K562 (cell line): ENCODE measurements around the gene FGF21. TPM values are rescaled to one million over a fixed set of nuclear protein-coding genes. Genes with fewer than 3 reads are reported as not detected.

Experiments used
- BDP1 ChIP-seq: IDR thresholded peaks from 3 replicates; pipeline ENCODE4 v1.6.1; 2011; ENCODE audit not compliant: insufficient read length, insufficient read depth
- DACH1 ChIP-seq: fragments of 450-650 bp; IDR thresholded peaks from 2 replicates; pipeline ENCODE4 v1.6.1; 2018; ENCODE audit not compliant: partially characterized antibody
- DNMT1 ChIP-seq: fragments of 450-650 bp; IDR thresholded peaks from 2 replicates; pipeline ENCODE4 v1.6.1; 2016; ENCODE audit warnings: antibody characterized with exemption, mild to moderate bottlenecking
- E2F8 ChIP-seq: fragments of 450-650 bp; IDR thresholded peaks from 2 replicates; pipeline ENCODE4 v1.7.1; 2018; ENCODE audit warnings: mild to moderate bottlenecking, low read depth; ENCODE audit not compliant: partially characterized antibody
- FOXM1 ChIP-seq, 2 experiments: fragments of 450-650 bp in 1 of 2; sonication (generic) in 1 of 2; formaldehyde crosslinking in 1 of 2; IDR thresholded peaks; 2 replicates each; pipeline versions ENCODE4 v1.6.1 to v1.9.0; 2017 to 2022; ENCODE audit warnings: low read depth in 2 of 2, mild to moderate bottlenecking in 2 of 2, missing genetic modification reagents in 1 of 2, moderate library complexity in 1 of 2
- GTF2A2 ChIP-seq: IDR thresholded peaks from 2 replicates; pipeline ENCODE4 v1.6.1; 2016; ENCODE audit warnings: mild to moderate bottlenecking, missing genetic modification characterization, missing compliant biosample characterization
- HOXB6 ChIP-seq: fragments of 250-450 bp; sonication (Bioruptor Pico); IDR thresholded peaks from 2 replicates; pipeline ENCODE4 v1.5.1; 2022; ENCODE audit warnings: mild to moderate bottlenecking, borderline replicate concordance
- MTA2 ChIP-seq: fragments of 450-650 bp; IDR thresholded peaks from 2 replicates; pipeline ENCODE4 v1.6.1; 2016; ENCODE audit warnings: low read depth
- NCOR1 ChIP-seq: fragments of 450-650 bp; IDR thresholded peaks from 2 replicates; pipeline ENCODE4 v1.6.1; 2016; ENCODE audit warnings: mild to moderate bottlenecking, moderate library complexity
- NFIX ChIP-seq: fragments of 250-450 bp; sonication (Bioruptor Pico); IDR thresholded peaks from 2 replicates; pipeline ENCODE4 v1.4.0; 2020; ENCODE audit warnings: low read depth, mild to moderate bottlenecking, moderate library complexity
- PREB ChIP-seq: sonication (generic); formaldehyde crosslinking; IDR thresholded peaks from 2 replicates; pipeline ENCODE4 v1.8.1; 2023; ENCODE audit warnings: mild to moderate bottlenecking, missing genetic modification reagents
- TCF3 ChIP-seq: sonication (generic); formaldehyde crosslinking; IDR thresholded peaks from 2 replicates; pipeline ENCODE4 v1.4.0; 2020; ENCODE audit warnings: mild to moderate bottlenecking, missing genetic modification reagents
- THRA ChIP-seq: fragments of 450-650 bp; IDR thresholded peaks from 2 replicates; pipeline ENCODE4 v1.6.1; 2017; ENCODE audit warnings: mild to moderate bottlenecking, moderate library complexity
- YBX1 ChIP-seq: fragments of 450-650 bp; IDR thresholded peaks from 2 replicates; pipeline ENCODE4 v1.7.1; 2016; ENCODE audit warnings: mild to moderate bottlenecking
- ZBTB8A ChIP-seq: fragments of 450-650 bp; IDR thresholded peaks from 2 replicates; pipeline ENCODE4 v1.6.1; 2018; ENCODE audit warnings: mild to moderate bottlenecking, moderate library complexity; ENCODE audit not compliant: partially characterized antibody
- ZNF143 ChIP-seq: sonication (generic); formaldehyde crosslinking; IDR thresholded peaks from 2 replicates; pipeline ENCODE4 v1.9.0; 2022; ENCODE audit warnings: mild to moderate bottlenecking, missing genetic modification reagents
- ZNF354B ChIP-seq: fragments of 250-450 bp; sonication (Bioruptor Pico); IDR thresholded peaks from 2 replicates; pipeline ENCODE4 v1.4.0; 2020
- ZNF41 ChIP-seq: fragments of 250-450 bp; sonication (Bioruptor Pico); conservative IDR thresholded peaks from 2 replicates; pipeline ENCODE4 v1.4.0; 2020; ENCODE audit warnings: mild to moderate bottlenecking
- ZNF449 ChIP-seq: fragments of 250-450 bp; sonication (Bioruptor Pico); IDR thresholded peaks from 2 replicates; pipeline ENCODE4 v1.8.0; 2022; ENCODE audit warnings: moderate library complexity, mild to moderate bottlenecking, inconsistent platforms
- ZNF639 ChIP-seq, 2 experiments: fragments of 200-800 bp in 1 of 2; sonication (Bioruptor generic) in 1 of 2; sonication (generic) in 1 of 2; formaldehyde crosslinking in 1 of 2; IDR thresholded peaks in 1 of 2; conservative IDR thresholded peaks in 1 of 2; 2 replicates each; pipeline versions ENCODE4 v1.5.0 to v1.6.1; 2016 to 2020; ENCODE audit warnings: missing compliant biosample characterization in 1 of 2, missing genetic modification characterization in 1 of 2, missing genetic modification reagents in 1 of 2
- ZNF785 ChIP-seq: fragments of 250-450 bp; sonication (Bioruptor Pico); IDR thresholded peaks from 2 replicates; pipeline ENCODE4 v1.4.0; 2020; ENCODE audit warnings: mild to moderate bottlenecking
- polyA plus RNA-seq, 8 experiments: library from polyadenylated mRNA; depleted of rRNA in 4 of 8; stranded (reverse) in 5 of 8; unstranded in 3 of 8; fragments of >200 nt; fragmentation: Nextera tagmentation in 2 of 8; fragmentation: Illumina TruSeq in 1 of 8; extraction: Ambion mirVana in 2 of 8; extraction: Trizol in 1 of 8; gene quantifications; 2 replicates each; pipeline versions ENCODE4 v1.2.1 to v1.2.3, GENCODE V29; 2011 to 2014; ENCODE audit warnings: inconsistent platforms in 1 of 8, missing spikeins in 1 of 8
- total RNA-seq, 7 experiments: library from RNA; depleted of rRNA in 6 of 7; stranded (reverse); fragments of >200 nt in 6 of 7; fragmentation: Illumina TruSeq in 2 of 7; extraction: Trizol in 2 of 7; gene quantifications; 2 replicates each; pipeline versions ENCODE4 v1.2.1 to v1.2.3, GENCODE V29; 2011 to 2021; ENCODE audit warnings: low replicate concordance in 1 of 7

FGF21 gene
- total and polyA plus RNA-seq, 9 of the 15 experiments (the other 6 are each of a cell fraction or from before 2014, with no cell fraction given), result 0.04 to 0.77 (median 0.09) TPM; not detected in 6

GRCh38 chr19:48720613-48721296, 34.6 kb upstream of the FGF21 start (continued):
- TF ChIP-seq GTF2A2, result no peak
- TF ChIP-seq ZNF785 (CRISPR knock-in tag), result no peak
- TF ChIP-seq ZNF41 (CRISPR knock-in tag), result no peak
- TF ChIP-seq BDP1, result no peak
- peak in 1 of 2 experiments; percentile 32; a peak in 1 of 4 replicates for TF ChIP-seq ZNF639 (CRISPR knock-in tag; conservative IDR thresholded peaks at IDR 0.05 in 1 of 2, IDR thresholded peaks at IDR 0.05 in 1 of 2)
- TF ChIP-seq ZBTB8A, result no peak
- peak; percentile 91 for TF ChIP-seq ZNF143
- peak; percentile 50 for TF ChIP-seq E2F8
- no peak for TF ChIP-seq THRA
- no peak for TF ChIP-seq ZNF354B
- no peak for TF ChIP-seq NCOR1
- TF ChIP-seq YBX1, result no peak
- no peak for TF ChIP-seq HOXB6 (CRISPR knock-in tag)
- no peak for TF ChIP-seq DNMT1
- no peak for TF ChIP-seq TCF3 (CRISPR knock-in tag)
- TF ChIP-seq DACH1, result no peak
- no peak for TF ChIP-seq MTA2
- no peak for TF ChIP-seq PREB (CRISPR knock-in tag)
- TF ChIP-seq NFIX (CRISPR knock-in tag), result no peak
- peak; percentile 62 for TF ChIP-seq FOXM1 (IDR thresholded peaks at IDR 0.05; ENCODE audit: low read depth)
- TF ChIP-seq FOXM1 (CRISPR knock-in tag; IDR thresholded peaks at IDR 0.05; ENCODE audit: low read depth), result no peak
- TF ChIP-seq ZNF449 (CRISPR knock-in tag), result 0 out of 2 replicates have a peak, but pooled peaks have one; percentile 49
